Measurements from ENCODE around the gene IQGAP2.

Gene IQGAP2

GRCh38 chr5:76383126-76383832 lies 19.8 kb upstream of the IQGAP2 start:
- peak overlapping the region; percentile 37 for H3K4me2 ChIP-seq (ENCODE audit: low read length)
- H3K27me3 ChIP-seq (ENCODE audit: control insufficient read depth, insufficient read depth, low read length): no peaks in the 10 kb centered on the region
- H3K9me3 ChIP-seq (ENCODE audit: control insufficient read depth, low read length): no peaks in the 10 kb centered on the region
- H3K27ac ChIP-seq: peak overlapping the region; percentile 98
- no peak overlapping the region for H3K9ac ChIP-seq
- TF ChIP-seq CTCF (IDR thresholded peaks at IDR 0.05): no peak
- peaks cover 57% of the 10 kb centered on the region for H3K4me1 ChIP-seq
- H3K79me2 ChIP-seq: no peaks in the 10 kb centered on the region
- H3K4me3 ChIP-seq (ENCODE audit: low read depth, low read length): no peak overlapping the region
- H3K36me3 ChIP-seq (ENCODE audit: control insufficient read depth, insufficient read depth, low read length): no peaks in the 10 kb centered on the region
- peak overlapping the region; percentile 43 for H2AFZ ChIP-seq

GRCh38 chr5:76384189-76384588 lies 18.9 kb upstream of the IQGAP2 start:
- Histone ChIP-seq H3K79me2 (no peaks in the 10 kb centered on the region), H3K4me1 (peaks cover 64% of the 10 kb centered on the region), H3K4me2 (ENCODE audit: low read length) (peak overlapping the region; percentile 53), H3K27me3 (ENCODE audit: control insufficient read depth, insufficient read depth, low read length) (no peaks in the 10 kb centered on the region), H3K36me3 (ENCODE audit: control insufficient read depth, insufficient read depth, low read length) (no peaks in the 10 kb centered on the region), H3K27ac (peak overlapping the region; percentile 98), H3K9ac (no peak overlapping the region), H2AFZ (peak overlapping the region; percentile 42), H3K9me3 (ENCODE audit: control insufficient read depth, low read length) (no peaks in the 10 kb centered on the region), H3K4me3 (ENCODE audit: low read depth, low read length) (no peak overlapping the region)
- no peak for TF ChIP-seq CTCF (IDR thresholded peaks at IDR 0.05)

GRCh38 chr5:76384705-76385104 lies 18.4 kb upstream of the IQGAP2 start:
- Histone ChIP-seq H3K4me3 (ENCODE audit: low read depth, low read length) (no peak overlapping the region), H3K27ac (peak overlapping the region; percentile 98), H3K79me2 (no peaks in the 10 kb centered on the region), H3K9me3 (ENCODE audit: control insufficient read depth, low read length) (no peaks in the 10 kb centered on the region), H3K36me3 (ENCODE audit: control insufficient read depth, insufficient read depth, low read length) (no peaks in the 10 kb centered on the region), H3K4me2 (ENCODE audit: low read length) (peak overlapping the region; percentile 2), H2AFZ (no peak overlapping the region), H3K4me1 (peaks cover 69% of the 10 kb centered on the region), H3K27me3 (ENCODE audit: control insufficient read depth, insufficient read depth, low read length) (no peaks in the 10 kb centered on the region), H3K9ac (no peak overlapping the region)
- no peak for TF ChIP-seq CTCF (IDR thresholded peaks at IDR 0.05)

GRCh38 chr5:76385540-76385939 lies 17.5 kb upstream of the IQGAP2 start:
- H3K79me2 ChIP-seq: no peaks in the 10 kb centered on the region
- H3K4me2 ChIP-seq (ENCODE audit: low read length): peak overlapping the region; percentile 72
- H3K27me3 ChIP-seq (ENCODE audit: control insufficient read depth, insufficient read depth, low read length): no peaks in the 10 kb centered on the region
- H2AFZ ChIP-seq: peak overlapping the region; percentile 24
- no peaks in the 10 kb centered on the region for H3K36me3 ChIP-seq (ENCODE audit: control insufficient read depth, insufficient read depth, low read length)
- peak overlapping the region; percentile 31 for H3K4me3 ChIP-seq (ENCODE audit: low read depth, low read length)
- no peaks in the 10 kb centered on the region for H3K9me3 ChIP-seq (ENCODE audit: control insufficient read depth, low read length)
- H3K4me1 ChIP-seq: peaks cover 69% of the 10 kb centered on the region
- H3K27ac ChIP-seq: peak overlapping the region; percentile 98
- H3K9ac ChIP-seq: no peak overlapping the region
- TF ChIP-seq CTCF (IDR thresholded peaks at IDR 0.05): no peak

- Histone ChIP-seq H2AFZ (peak overlapping the region; percentile 50), H3K9ac (no peak overlapping the region), H3K4me1 (peaks cover 68% of the 10 kb centered on the region), H3K9me3 (ENCODE audit: control insufficient read depth, low read length) (no peaks in the 10 kb centered on the region), H3K4me2 (ENCODE audit: low read length) (peak overlapping the region; percentile 72), H3K79me2 (no peaks in the 10 kb centered on the region), H3K36me3 (ENCODE audit: control insufficient read depth, insufficient read depth, low read length) (no peaks in the 10 kb centered on the region), H3K27me3 (ENCODE audit: control insufficient read depth, insufficient read depth, low read length) (no peaks in the 10 kb centered on the region), H3K27ac (peak overlapping the region; percentile 98), H3K4me3 (ENCODE audit: low read depth, low read length) (peak overlapping the region; percentile 31)
- TF ChIP-seq CTCF (IDR thresholded peaks at IDR 0.05): no peak
Measured at GRCh38 chr5:76386360-76386759, 16.7 kb upstream of the IQGAP2 start.
